T-helper 1 cell treated with Interleukin-12 subunit alpha and Interleukin-12 subunit beta and Interleukin-4 antibody, amounts not matched to agents 30 μg/mL and 1 μg/mL, for 36 hours (primary cell): Measurements from ENCODE around the gene LCP1.

Experiments
- H3K27ac Mint-ChIP-seq: one replicate; pipeline ENCODE4 v1.8.0; 2021; ENCODE audit warnings: mild to moderate bottlenecking, mixed read lengths
- H3K27me3 Mint-ChIP-seq: one replicate; pipeline ENCODE4 v1.8.0; 2021; ENCODE audit warnings: low read depth, mixed read lengths
- H3K36me3 Mint-ChIP-seq: one replicate; pipeline ENCODE4 v1.8.0; 2021; ENCODE audit warnings: low read depth, mixed read lengths
- H3K4me1 Mint-ChIP-seq: one replicate; pipeline ENCODE4 v1.8.0; 2021; ENCODE audit warnings: low read depth, mixed read lengths
- H3K4me3 Mint-ChIP-seq: one replicate; pipeline ENCODE4 v1.8.0; 2021; ENCODE audit warnings: mild to moderate bottlenecking, moderate library complexity, mixed read lengths
- H3K9me3 Mint-ChIP-seq: one replicate; pipeline ENCODE4 v1.8.0; 2021; ENCODE audit warnings: mixed read lengths

Gene LCP1

GRCh38 chr13:46134961-46135522 lies 46.9 kb downstream of the LCP1 start:
- Mint-ChIP-seq H3K27me3 (no peaks in the 10 kb centered on the region), H3K27ac (no peak overlapping the region), H3K4me1 (peaks cover 22% of the 10 kb centered on the region), H3K4me3 (no peak overlapping the region), H3K36me3 (peaks cover 76% of the 10 kb centered on the region), H3K9me3 (no peaks in the 10 kb centered on the region)

GRCh38 chr13:46134494-46134893 lies 47.5 kb downstream of the LCP1 start:
- H3K4me1 Mint-ChIP-seq: peaks cover 22% of the 10 kb centered on the region
- no peak overlapping the region for H3K27ac Mint-ChIP-seq
- H3K27me3 Mint-ChIP-seq: no peaks in the 10 kb centered on the region
- H3K9me3 Mint-ChIP-seq: no peaks in the 10 kb centered on the region
- no peak overlapping the region for H3K4me3 Mint-ChIP-seq
- H3K36me3 Mint-ChIP-seq: peaks cover 77% of the 10 kb centered on the region

GRCh38 chr13:46132109-46132508 lies 49.9 kb downstream of the LCP1 start:
- H3K9me3 Mint-ChIP-seq: no peaks in the 10 kb centered on the region
- H3K27ac Mint-ChIP-seq: no peak overlapping the region
- H3K27me3 Mint-ChIP-seq: no peaks in the 10 kb centered on the region
- H3K4me3 Mint-ChIP-seq: no peak overlapping the region
- peaks cover 78% of the 10 kb centered on the region for H3K36me3 Mint-ChIP-seq
- H3K4me1 Mint-ChIP-seq: peaks cover 20% of the 10 kb centered on the region

- H3K4me3 Mint-ChIP-seq: no peak overlapping the region
- no peak overlapping the region for H3K27ac Mint-ChIP-seq
These were observed 50.3 kb downstream of the LCP1 start for GRCh38 chr13:46131705-46132104.

GRCh38 chr13:46129955-46130618 lies 51.9 kb downstream of the LCP1 start:
- Mint-ChIP-seq H3K27ac (peak overlapping the region; percentile 49), H3K9me3 (no peaks in the 10 kb centered on the region), H3K4me1 (peaks cover 31% of the 10 kb centered on the region), H3K36me3 (peaks cover 76% of the 10 kb centered on the region), H3K4me3 (no peak overlapping the region), H3K27me3 (no peaks in the 10 kb centered on the region)

More at GRCh38 chr13:46131705-46132104, 50.3 kb downstream of the LCP1 start:
- peaks cover 22% of the 10 kb centered on the region for H3K4me1 Mint-ChIP-seq
- H3K36me3 Mint-ChIP-seq: peaks cover 78% of the 10 kb centered on the region
- no peaks in the 10 kb centered on the region for H3K27me3 Mint-ChIP-seq
- no peaks in the 10 kb centered on the region for H3K9me3 Mint-ChIP-seq

- Mint-ChIP-seq H3K4me1 (peaks cover 37% of the 10 kb centered on the region), H3K4me3 (no peak overlapping the region), H3K27me3 (no peaks in the 10 kb centered on the region), H3K36me3 (peaks cover 73% of the 10 kb centered on the region), H3K27ac (peak overlapping the region; percentile 21), H3K9me3 (no peaks in the 10 kb centered on the region)
These were observed 52.9 kb downstream of the LCP1 start for GRCh38 chr13:46129124-46129523.

GRCh38 chr13:46127358-46128023 lies 54.5 kb downstream of the LCP1 start:
- H3K27ac Mint-ChIP-seq: peak overlapping the region; percentile 6
- H3K4me1 Mint-ChIP-seq: peaks cover 38% of the 10 kb centered on the region
- no peaks in the 10 kb centered on the region for H3K27me3 Mint-ChIP-seq
- H3K9me3 Mint-ChIP-seq: no peaks in the 10 kb centered on the region
- H3K4me3 Mint-ChIP-seq: no peak overlapping the region
- H3K36me3 Mint-ChIP-seq: peaks cover 60% of the 10 kb centered on the region

GRCh38 chr13:46126552-46127357 lies 55.2 kb downstream of the LCP1 start:
- peaks cover 53% of the 10 kb centered on the region for H3K36me3 Mint-ChIP-seq

GRCh38 chr13:46126056-46126455 lies 55.9 kb downstream of the LCP1 start:
- no peak overlapping the region for H3K4me3 Mint-ChIP-seq
- H3K36me3 Mint-ChIP-seq: peaks cover 47% of the 10 kb centered on the region

More at GRCh38 chr13:46126552-46127357, 55.2 kb downstream of the LCP1 start:
- Mint-ChIP-seq H3K4me1 (peaks cover 33% of the 10 kb centered on the region), H3K9me3 (no peaks in the 10 kb centered on the region), H3K27ac (no peak overlapping the region), H3K4me3 (no peak overlapping the region), H3K27me3 (no peaks in the 10 kb centered on the region)

GRCh38 chr13:46124967-46125933 lies 56.7 kb downstream of the LCP1 start:
- Mint-ChIP-seq H3K9me3 (no peaks in the 10 kb centered on the region), H3K4me3 (no peak overlapping the region), H3K27me3 (no peaks in the 10 kb centered on the region), H3K36me3 (peaks cover 40% of the 10 kb centered on the region), H3K27ac (peak overlapping the region; percentile 28), H3K4me1 (peaks cover 33% of the 10 kb centered on the region)

More at GRCh38 chr13:46126056-46126455, 55.9 kb downstream of the LCP1 start:
- Mint-ChIP-seq H3K9me3 (no peaks in the 10 kb centered on the region), H3K27ac (peak overlapping the region; percentile 12), H3K27me3 (no peaks in the 10 kb centered on the region), H3K4me1 (peaks cover 33% of the 10 kb centered on the region)

- Mint-ChIP-seq H3K4me3 (no peak overlapping the region), H3K27ac (peak overlapping the region; percentile 28), H3K4me1 (peaks cover 29% of the 10 kb centered on the region), H3K27me3 (no peaks in the 10 kb centered on the region), H3K9me3 (no peaks in the 10 kb centered on the region), H3K36me3 (peaks cover 34% of the 10 kb centered on the region)
These were observed 57.4 kb downstream of the LCP1 start for GRCh38 chr13:46124531-46124966.

GRCh38 chr13:46122304-46122703 lies 59.7 kb downstream of the LCP1 start:
- no peak overlapping the region for H3K27ac Mint-ChIP-seq
- H3K4me1 Mint-ChIP-seq: peaks cover 26% of the 10 kb centered on the region
- peaks cover 15% of the 10 kb centered on the region for H3K27me3 Mint-ChIP-seq

GRCh38 chr13:46121597-46122163 lies 60.3 kb downstream of the LCP1 start:
- Mint-ChIP-seq H3K36me3 (peaks cover 14% of the 10 kb centered on the region), H3K27ac (no peak overlapping the region), H3K4me1 (peaks cover 23% of the 10 kb centered on the region), H3K4me3 (no peak overlapping the region), H3K27me3 (peaks cover 17% of the 10 kb centered on the region), H3K9me3 (no peaks in the 10 kb centered on the region)

More at GRCh38 chr13:46122304-46122703, 59.7 kb downstream of the LCP1 start:
- Mint-ChIP-seq H3K9me3 (no peaks in the 10 kb centered on the region), H3K4me3 (no peak overlapping the region), H3K36me3 (peaks cover 18% of the 10 kb centered on the region)
